GM18517 (cell line): ENCODE data around the gene SLC6A15.

ENCODE experiments used
- ATAC-seq: cut with Tn5 transposase; IDR thresholded peaks from one replicate; pipeline ENCODE4 v1.9.1; 2021; ENCODE audit warnings: mild to moderate bottlenecking, moderate library complexity; ENCODE audit not compliant: unreplicated experiment

SLC6A15 gene

DNA sequence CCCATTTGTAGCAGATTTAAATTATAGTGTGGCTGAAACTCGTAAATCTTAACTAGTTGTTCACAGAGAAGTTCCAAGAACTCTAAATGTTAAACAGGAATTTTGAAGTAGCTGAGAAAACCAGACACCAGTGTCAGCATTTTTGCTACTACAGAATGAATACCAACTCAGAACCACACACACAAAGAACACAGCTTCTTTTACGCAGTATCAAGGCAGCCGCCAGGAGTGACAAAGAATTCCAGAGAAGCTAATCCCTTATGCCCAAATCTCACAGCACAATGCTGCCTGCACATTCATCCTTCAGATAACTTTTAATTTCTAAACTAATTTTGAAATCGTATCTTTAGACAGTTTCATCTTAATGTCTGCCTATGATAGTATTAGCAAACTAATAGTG, 37.4 kb downstream of the SLC6A15 start:
- no peak for ATAC-seq

DNA sequence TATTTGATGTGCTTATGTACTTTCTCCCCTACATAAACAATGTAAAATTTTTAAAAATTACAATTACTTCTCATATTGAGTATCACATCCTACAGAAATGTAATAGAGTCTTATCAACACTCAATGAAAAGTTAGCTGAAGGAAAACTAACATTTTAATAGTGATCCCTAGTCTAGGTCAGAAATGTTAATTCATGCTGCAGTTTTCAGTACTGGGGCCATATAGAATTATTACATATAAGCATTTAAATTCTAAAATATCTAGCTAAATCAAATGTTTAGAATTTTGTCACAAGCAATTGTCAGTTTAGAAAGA, 37.8 kb downstream of the SLC6A15 start:
- ATAC-seq = peak; percentile 9

DNA sequence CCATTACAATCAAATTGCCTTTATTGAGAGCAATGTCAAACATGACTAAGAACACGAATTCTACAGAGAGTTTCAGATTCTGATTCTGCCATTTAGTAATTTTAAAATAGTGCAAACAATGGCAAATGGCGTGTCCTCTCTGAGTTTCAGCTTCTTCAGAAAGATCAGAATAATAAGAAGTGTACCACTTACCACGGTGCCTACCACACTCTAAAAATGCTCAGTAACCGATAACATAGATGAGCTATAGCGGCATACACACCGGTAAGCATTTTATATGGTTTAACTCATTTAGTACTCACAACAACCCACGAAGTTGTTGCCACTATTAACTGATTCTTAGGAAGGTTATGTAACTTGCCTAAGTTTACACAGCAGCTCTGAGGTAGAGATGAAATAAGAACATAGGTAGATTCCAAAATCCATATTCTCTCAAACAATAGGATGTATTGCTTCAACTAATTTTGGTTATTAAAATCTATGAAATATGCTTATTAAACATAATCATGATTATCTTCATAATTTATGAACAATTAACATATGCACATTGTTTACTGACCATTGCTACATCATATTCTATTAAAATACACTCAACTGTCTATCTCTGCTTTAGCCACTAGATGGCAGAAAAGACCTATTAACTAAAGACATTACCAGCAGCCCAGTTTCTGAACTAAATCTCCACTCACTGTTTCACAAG, 38.3 kb downstream of the SLC6A15 start:
- peak; percentile 98 for ATAC-seq

DNA sequence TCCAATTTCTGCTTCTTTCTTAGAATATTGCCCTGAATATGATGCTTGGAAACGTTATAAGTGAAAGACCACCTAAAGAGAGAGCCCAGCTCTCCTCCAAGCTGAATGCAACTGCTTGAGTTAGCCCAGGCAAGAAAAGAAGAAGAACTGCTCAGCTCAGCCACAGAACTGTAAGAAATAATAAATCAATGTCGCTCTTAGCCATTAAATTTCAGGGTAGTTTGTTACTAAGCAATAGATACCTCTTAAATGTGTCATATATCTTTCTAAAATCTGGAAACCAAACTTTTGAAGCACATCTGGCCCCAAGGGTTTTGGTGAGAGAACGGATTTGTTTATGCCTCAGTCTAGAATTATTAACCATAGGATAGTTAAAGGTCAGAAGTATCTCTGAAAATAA, 50.4 kb downstream of the SLC6A15 start:
- no peak for ATAC-seq

DNA sequence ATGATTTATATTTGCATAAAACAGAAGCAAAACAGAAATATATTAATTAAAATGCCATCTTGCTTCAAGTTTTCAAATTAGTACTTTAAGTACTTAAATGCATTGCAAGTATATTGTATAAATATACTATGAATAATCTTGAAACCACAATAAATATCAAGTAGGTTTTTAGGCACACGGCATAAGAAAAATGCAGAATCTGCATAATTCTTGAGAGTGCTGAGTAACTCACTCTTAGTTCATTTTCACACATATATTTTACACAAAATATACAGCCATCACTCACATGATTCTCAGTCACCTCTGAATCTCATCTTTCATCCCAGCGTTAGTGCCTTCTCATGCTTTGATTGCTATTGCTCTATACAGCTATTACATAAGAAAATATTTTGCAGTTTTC, 51.9 kb downstream of the SLC6A15 start:
- ATAC-seq = no peak

DNA sequence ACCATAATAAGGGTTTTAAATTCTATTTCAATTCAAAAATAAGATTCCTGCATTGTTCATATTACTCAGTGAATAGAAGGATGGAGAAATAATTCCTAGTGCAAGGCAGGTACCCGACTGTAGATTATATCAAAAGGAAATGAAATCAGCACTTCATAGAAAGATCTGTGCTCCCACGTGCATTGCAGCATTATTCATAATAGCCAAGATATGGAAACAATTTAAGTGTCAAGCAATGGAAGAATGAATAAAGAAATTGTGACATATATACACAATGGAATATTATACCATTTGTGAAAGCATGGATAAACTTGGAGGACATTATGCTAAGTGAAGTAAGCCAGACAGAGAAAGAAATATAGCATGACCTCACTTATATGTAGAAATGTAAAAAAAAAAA, 53.8 kb downstream of the SLC6A15 start:
- no peak for ATAC-seq

DNA sequence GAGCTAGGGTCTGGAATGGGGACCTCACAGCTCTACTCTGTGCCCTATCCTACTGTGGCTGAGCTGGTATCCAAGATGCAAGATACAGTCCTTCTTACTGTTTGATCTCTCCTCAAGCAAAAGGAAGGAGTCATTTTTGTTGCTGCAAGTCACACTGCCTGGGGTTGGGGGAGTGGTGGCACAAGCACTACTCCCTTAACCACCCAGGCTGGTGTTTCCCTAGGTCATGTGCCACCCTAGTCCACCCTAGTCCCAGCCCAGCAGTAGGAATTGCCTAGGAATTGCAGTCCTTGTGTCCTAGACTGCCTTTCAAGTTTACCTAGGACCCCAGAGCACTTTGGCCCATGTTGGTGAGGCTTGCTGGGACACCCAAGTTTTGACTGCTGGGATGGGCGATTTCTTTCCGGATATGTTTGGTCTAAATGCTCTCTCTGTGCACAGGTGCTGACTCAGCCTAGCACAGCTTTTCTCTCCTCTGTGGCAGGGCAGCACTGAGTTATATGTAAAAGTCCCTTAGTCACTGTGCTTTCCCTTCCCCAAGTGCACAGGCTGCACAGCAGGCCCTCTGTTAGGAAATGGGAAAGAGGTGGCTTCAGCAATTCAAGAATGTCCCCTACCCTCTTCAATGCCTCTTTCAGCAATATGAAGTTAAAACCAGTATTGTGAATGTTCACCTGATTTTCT, 54.9 kb downstream of the SLC6A15 start:
- no peak for ATAC-seq

DNA sequence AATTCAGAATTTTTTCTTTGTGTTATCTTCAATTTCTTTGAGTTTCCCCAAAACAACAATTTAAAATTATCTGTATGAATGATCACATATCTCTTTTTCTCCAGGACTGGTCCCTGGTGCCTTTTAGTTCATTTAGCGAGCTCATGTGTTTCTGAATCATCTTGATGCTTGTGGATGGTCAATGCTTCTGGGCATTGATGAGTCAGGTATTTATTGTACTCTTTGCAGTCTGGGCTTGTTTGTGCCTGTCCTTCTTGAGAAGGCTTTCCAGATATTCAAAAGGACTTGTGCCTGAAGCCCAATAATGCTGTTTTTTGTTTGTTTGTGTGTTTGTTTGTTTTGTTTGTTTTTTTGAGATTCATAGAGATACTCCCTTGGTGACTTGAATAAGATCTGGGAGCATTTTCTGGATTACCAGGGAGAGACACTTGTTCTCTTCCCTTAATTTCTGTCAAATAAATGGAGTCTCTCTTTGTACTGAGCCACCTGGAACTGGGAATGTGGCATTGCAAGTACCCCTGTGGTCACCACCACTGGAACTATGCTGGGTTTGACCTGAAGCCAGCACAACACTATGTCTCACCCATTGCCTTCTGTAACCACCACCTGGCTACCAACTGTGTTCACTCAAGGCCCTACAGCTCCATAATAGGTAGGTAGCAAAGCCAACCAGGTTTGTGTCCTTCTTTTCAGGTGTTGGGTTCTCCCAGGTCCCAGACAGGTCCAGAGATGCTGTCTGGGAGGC, 56.3 kb downstream of the SLC6A15 start:
- no peak for ATAC-seq

DNA sequence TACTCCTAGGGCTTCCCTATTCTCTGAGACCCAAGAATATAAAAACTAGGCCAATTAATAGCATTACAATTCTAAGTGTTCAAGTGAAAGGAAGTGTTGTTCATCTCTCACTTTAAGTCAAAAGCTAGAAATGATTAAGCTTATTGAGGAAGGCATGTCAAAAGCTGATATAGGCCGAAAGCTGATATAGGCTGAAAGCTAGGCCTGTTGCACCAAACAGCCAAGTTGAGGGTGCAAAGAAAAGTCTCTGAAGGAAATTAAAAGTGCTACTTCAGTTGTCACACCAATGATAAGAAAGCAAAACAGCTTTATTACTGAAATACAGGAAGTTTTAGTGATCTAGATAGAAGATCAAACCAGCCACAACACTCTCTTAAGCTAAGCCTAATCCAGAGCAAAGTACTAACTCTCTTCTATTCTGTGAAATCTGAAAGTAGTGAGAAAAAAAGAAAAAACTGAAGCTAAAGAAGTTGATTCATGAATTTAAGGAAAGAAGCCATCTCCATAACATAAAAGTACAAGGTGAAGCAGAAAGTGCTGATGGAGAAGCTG, 68.9 kb downstream of the SLC6A15 start:
- no peak for ATAC-seq

DNA sequence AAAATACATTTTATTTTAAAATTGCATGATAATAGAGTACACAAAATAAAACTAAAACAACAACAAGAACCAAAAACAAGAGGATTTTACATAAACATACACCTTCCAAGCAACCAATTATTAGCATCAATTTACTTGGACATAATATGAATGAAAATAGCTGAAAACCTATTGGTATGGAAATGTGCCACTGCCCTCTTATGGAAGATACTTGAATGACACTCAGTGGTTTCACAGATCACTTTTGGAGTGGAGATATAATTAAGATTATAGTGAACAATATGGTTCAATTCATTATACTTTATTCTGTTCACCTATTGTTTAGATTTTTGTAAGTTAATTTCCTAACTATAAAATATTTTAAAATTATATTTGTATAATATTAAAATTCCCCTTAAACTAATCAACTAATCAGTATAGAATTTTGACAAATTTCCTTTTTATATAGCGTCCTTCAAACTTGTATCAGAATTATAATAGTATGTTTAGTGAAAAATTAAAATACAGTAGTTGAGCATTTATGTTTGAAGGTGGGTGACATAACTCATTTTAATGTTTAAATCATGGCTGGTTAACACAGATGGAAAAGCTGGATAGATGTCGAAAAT, 70.1 kb downstream of the SLC6A15 start:
- peak; percentile 82 for ATAC-seq

DNA sequence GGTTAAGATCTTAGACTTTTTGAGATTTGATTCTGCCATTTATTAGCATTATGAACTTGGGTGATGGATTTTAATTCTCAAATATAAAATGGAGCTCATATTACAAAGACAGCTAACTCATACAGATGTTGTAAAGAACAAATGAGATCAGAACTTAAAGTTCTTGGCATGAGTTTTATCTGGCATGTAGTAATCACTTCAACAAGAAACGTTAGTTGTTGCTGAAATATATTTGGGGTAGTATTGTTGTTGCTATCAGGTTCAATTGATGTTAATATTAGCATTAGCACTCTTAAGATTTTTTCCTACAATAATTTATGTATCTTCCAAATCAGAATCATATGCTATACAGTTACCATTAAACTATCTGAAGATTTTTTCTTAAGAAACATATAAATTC, 71.0 kb downstream of the SLC6A15 start:
- ATAC-seq = no peak

DNA sequence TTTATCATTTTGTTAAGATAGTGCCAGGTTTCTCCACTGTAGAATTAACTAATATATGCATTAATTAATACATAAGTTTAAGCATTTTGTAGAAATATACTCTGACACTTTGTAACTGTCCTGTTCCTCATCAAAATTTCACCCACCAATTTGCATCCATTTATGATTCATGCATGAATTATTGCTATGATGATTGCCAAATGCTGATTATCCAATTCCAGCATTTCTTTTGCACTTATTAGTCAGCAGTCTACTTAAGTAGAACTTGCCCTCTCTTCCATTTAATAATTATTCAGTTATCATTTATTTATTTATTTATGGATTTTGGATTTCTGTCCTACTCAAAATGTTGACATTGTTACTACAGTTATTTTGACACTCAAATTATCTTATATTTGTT, 72.2 kb downstream of the SLC6A15 start:
- no peak for ATAC-seq

DNA sequence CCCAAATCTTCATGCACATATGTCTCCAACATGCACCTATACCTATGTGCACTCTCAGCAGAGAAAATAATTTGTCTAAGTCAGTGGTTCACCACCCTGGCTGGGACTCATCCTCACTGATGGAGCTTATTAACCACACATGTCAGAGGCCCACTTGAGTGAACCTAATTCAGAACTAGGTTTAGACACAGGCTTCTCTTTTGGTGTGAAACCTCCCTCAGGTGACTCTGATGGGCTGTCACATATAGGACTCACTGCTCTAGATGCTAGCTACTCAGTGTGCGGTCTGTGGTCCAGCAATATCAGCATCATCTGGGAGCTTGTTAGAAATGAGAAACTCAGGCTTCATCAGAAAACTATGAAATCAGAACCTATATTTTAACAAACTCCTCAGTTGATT, 85.7 kb downstream of the SLC6A15 start:
- no peak for ATAC-seq

DNA sequence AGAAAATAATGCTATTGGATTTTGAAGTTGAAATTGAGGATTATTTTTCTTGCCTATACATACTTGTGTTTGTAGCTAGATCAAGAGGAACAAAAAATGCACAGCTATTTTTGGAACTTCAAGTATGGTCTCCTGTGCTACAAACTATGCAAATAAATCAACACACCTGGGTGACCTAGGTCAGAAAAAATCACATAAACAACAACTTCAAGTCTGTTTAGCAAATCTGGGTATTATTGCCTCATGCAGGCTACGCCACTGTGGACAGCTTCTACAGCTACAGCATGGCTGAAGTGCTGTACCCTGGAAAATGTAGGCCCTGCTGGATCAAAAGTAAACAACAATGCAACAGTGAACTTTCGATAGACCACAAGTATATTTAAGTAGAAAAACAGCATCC, 87.5 kb downstream of the SLC6A15 start:
- ATAC-seq = peak; percentile 55

DNA sequence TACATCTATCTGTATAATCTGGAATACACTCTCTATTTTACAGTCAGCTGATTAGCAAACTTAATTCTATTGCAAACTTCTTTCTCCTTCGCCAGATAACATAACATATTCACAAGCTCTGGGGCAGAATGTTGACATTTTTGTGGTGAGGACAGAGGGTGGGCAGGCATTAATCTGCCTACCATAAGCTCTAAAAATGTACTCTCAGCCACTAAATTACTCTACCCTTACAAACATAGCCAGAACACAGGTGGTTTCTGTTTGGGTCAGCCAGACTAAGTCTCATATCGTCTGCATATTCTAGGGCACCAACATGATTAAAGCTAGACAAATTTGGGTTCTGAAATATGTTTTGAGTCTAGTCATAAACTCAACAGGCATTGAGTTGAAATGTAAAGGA, 90.1 kb downstream of the SLC6A15 start:
- no peak for ATAC-seq

DNA sequence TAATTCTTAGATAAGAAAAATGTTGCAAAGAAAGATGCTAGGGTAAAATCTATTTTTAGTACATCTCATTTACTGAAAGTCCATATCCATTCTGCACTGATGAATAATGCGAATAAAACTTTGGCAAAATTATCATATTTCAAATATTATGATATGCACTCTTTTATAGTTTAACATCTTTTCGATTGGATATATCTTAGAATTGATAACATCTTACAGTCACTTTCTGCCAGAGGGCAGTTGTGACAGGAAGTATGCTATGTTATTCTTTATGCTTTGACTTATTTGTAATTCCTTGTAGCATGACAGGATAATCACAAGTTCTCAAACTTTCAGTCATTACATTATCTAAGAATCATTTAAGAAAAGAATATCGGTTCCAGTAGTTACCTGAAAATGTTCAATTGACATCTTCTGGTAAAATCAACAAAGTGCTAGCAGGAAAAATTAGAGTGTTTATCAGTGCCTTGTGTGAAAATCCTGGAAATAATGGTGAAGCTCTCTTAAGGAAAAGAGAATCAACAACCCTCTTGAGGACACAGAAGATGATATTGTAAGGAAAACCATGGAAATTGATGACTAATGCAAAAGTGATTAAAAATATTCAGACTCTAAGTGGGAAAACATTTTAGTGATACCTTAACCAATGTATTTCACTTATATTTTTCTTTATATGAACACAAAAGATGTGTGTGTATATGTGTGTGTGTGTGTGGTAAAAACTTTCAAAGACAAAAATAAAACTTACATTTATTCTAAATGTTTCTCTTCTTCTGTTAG, 95.5 kb downstream of the SLC6A15 start:
- ATAC-seq = no peak

DNA sequence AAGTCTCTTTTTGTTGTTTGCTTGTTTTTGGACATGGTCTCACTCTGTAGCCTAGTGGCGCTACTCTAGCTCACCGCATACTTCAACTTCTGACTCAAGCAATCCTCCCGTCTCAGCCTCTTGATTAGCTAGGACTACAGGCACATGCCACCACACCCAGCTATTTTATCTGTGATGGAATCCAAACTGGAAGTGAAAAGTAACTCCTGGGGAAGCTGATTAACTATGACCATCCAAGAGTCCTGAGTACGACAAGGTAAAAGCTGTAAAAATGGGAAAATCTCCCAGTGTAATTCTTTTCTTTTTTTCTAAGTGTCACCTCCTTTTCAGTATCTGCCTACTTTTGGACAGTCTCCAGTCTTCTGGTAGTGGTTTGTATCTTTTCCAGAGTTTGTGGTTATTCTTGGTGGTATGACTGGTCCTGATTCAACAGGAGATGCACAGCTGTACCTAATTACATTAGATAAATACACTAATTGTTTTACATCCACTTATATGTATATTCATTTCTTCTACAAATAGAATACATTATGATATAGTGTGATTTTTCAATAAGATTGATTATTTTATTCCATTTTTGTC, 97.8 kb downstream of the SLC6A15 start:
- ATAC-seq = no peak

DNA sequence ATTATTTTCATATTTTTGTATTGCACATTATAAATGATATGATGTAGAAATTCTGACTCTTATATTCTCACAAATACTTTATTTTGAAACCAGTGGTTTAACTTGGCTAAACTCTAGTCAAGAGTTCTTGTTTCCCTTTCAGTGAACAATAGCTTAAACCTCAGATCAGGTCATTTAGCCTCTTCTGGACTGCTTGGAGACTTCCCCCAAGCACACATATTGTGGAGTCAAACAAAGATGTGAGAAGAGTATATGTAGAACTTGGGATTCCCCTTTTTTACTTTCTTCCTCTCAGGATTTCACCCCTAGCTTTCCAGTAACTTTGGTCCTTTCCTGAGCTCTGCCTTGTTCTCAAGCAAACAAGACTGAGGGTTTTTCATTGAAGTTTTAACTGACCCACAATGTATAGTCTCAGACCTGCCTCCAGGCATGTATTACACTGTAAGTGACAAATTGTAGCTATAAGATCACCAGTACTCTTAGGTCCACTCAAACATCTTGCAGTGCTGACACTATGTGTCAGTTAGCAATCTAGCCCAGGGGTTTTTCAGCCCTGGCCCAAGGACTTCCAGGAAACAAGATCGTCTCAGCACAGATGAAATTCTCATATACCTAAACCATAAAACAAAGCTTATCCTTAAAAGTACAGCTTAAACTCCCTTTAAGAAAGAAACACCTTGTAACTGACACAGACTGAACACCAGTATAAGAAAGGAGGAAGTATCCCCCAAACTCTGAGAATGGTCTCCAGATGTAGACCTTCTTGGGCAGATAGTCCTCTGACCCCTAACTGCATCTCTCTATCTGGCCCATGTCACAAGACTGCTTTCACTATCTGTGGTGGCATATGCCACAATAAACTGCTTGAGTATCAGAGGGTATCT, 98.6 kb downstream of the SLC6A15 start:
- no peak for ATAC-seq

DNA sequence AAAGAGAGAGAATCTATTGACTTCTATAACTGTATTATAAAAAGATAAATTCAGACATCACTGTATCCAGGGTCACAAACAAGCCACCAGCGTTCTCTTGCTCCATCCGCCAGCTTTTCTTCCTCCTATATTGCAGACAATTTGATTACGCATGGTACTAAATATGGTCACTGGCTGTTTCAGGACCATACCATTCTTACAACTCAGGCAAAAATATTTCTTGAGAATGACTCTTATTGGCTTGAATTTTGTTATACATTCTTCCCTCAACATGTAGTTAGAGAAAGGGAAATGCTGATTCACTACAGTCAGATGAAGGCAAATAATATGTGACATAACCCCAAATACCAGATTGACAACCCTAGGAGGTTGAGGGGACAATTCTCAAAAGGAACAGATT, 101.3 kb downstream of the SLC6A15 start:
- no peak for ATAC-seq
